Chondrocyte (in vitro differentiated cells): ENCODE results near the gene LRRC9. TPM values are rescaled to one million over a fixed set of nuclear protein-coding genes. Genes with fewer than 3 reads are reported as not detected.
A peak's percentile ranks its signal among the peaks of the same experiment; 100 is the strongest.

ENCODE experiments used
- DNase-seq: peaks from one replicate; pipeline ENCODE4 v3.0.0; 2021; ENCODE audit warnings: mixed read lengths, low spot score
- H3K27ac Mint-ChIP-seq: one replicate; pipeline ENCODE4 v1.8.0; 2021; ENCODE audit warnings: mild to moderate bottlenecking, moderate library complexity, mixed read lengths; ENCODE audit not compliant: unreplicated experiment
- H3K27me3 Mint-ChIP-seq: 2 replicates; pipeline ENCODE4 v1.8.0; 2021; ENCODE audit warnings: low read depth, mixed read lengths
- H3K36me3 Mint-ChIP-seq: 2 replicates; pipeline ENCODE4 v1.8.0; 2021; ENCODE audit warnings: low read depth, mixed read lengths
- H3K4me1 Mint-ChIP-seq: 2 replicates; pipeline ENCODE4 v1.8.0; 2021; ENCODE audit warnings: low read depth, mild to moderate bottlenecking, mixed read lengths
- H3K4me3 Mint-ChIP-seq: one replicate; pipeline ENCODE4 v1.8.0; 2021; ENCODE audit warnings: mild to moderate bottlenecking, moderate library complexity, mixed read lengths; ENCODE audit not compliant: unreplicated experiment
- H3K9me3 Mint-ChIP-seq: 2 replicates; pipeline ENCODE4 v1.8.0; 2021; ENCODE audit warnings: low read depth, mixed read lengths
- total RNA-seq: library from RNA; stranded (reverse); gene quantifications from 3 replicates; pipeline ENCODE4 v1.2.1, GENCODE V29; 2021
- TF ChIP-seq, protein P1 (sequence below): fragments of 200-600 bp; sonication (generic); IDR thresholded peaks from 2 replicates; pipeline ENCODE4 v1.5.0; 2021; ENCODE audit warnings: antibody characterized with exemption, mild to moderate bottlenecking, moderate library complexity

LRRC9 gene
- total RNA-seq, 1 donor from 2014 or later: not detected

GRCh38 chr14:60085693-60086092 is 165.7 kb downstream of the LRRC9 start:
- no peak for DNase-seq
- Mint-ChIP-seq H3K4me3 (no peak overlapping the region), H3K27me3 (no peaks in the 10 kb centered on the region)

DNA sequence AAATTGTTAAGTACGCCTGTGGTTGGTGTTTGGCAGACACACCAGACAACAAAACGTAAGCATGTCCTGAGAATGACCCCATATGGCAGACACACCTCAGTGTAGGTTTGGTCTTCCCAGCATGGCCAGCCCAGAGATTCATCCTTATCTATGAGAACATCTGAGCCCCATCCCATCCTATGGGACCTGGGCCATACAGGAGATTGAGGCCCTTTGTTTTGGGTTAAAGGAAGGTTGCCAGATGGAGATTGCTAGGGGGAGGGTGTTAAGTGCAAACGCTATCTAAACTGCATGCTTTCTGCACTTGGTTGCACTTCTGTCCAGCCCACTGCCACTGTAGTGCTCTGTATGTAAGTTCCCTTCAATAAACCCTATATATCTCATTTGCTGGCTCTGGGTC is 167.7 kb downstream of the LRRC9 start:
- H3K4me1 Mint-ChIP-seq: peaks cover 10% of the 10 kb centered on the region
- H3K36me3 Mint-ChIP-seq: no peaks in the 10 kb centered on the region
- TF ChIP-seq, protein P1, sequence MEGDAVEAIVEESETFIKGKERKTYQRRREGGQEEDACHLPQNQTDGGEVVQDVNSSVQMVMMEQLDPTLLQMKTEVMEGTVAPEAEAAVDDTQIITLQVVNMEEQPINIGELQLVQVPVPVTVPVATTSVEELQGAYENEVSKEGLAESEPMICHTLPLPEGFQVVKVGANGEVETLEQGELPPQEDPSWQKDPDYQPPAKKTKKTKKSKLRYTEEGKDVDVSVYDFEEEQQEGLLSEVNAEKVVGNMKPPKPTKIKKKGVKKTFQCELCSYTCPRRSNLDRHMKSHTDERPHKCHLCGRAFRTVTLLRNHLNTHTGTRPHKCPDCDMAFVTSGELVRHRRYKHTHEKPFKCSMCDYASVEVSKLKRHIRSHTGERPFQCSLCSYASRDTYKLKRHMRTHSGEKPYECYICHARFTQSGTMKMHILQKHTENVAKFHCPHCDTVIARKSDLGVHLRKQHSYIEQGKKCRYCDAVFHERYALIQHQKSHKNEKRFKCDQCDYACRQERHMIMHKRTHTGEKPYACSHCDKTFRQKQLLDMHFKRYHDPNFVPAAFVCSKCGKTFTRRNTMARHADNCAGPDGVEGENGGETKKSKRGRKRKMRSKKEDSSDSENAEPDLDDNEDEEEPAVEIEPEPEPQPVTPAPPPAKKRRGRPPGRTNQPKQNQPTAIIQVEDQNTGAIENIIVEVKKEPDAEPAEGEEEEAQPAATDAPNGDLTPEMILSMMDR: no peak
- no peak overlapping the region for H3K4me3 Mint-ChIP-seq
- no peaks in the 10 kb centered on the region for H3K9me3 Mint-ChIP-seq
- H3K27me3 Mint-ChIP-seq: no peaks in the 10 kb centered on the region
- no peak for DNase-seq
- H3K27ac Mint-ChIP-seq: no peak overlapping the region

More at GRCh38 chr14:60085693-60086092, 165.7 kb downstream of the LRRC9 start:
- Mint-ChIP-seq H3K36me3 (no peaks in the 10 kb centered on the region), H3K9me3 (no peaks in the 10 kb centered on the region), H3K4me1 (peaks cover 2% of the 10 kb centered on the region), H3K27ac (no peak overlapping the region)
- TF ChIP-seq, protein P1: no peak

GRCh38 chr14:60089221-60089620 is 169.3 kb downstream of the LRRC9 start:
- no peaks in the 10 kb centered on the region for H3K36me3 Mint-ChIP-seq

DNA sequence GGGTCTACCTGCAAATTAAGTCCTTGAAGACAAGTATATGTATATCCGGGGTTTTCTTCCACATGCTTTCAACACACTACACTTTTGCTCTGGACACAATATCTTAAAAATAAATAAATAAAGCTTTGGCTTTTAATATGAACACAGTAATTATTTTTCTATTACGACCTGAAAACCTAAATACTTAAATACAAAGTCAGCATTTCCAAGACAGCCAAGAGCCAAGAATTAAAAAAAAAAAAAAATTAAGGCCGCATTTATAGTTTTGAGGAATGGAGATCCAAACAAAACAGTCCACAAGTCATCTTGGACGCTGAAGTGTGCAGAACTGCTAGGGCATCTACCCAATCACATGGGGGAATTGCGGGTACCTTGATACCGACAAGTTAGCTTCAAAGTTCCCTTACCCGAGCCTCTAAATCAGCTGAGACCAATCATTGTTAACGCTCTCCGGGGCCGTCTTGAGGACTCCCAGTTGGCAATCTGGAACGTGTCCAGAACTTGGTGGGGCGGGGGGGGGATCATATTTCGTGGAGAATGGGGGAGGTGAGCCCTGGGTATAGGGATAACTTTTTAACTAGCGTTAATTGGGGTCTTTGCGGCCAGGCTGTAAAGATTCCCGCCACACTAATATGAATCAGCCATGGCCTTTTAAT is 171.0 kb downstream of the LRRC9 start:
- peaks cover 40% of the 10 kb centered on the region for H3K4me1 Mint-ChIP-seq
- H3K27me3 Mint-ChIP-seq: no peaks in the 10 kb centered on the region
- no peak for DNase-seq
- H3K27ac Mint-ChIP-seq: peak overlapping the region; percentile 99
- H3K36me3 Mint-ChIP-seq: no peaks in the 10 kb centered on the region
- TF ChIP-seq, protein P1: no peak
- no peaks in the 10 kb centered on the region for H3K9me3 Mint-ChIP-seq
- H3K4me3 Mint-ChIP-seq: peak overlapping the region; percentile 93

More at GRCh38 chr14:60089221-60089620, 169.3 kb downstream of the LRRC9 start:
- H3K4me1 Mint-ChIP-seq: peaks cover 22% of the 10 kb centered on the region
- H3K27me3 Mint-ChIP-seq: no peaks in the 10 kb centered on the region
- no peaks in the 10 kb centered on the region for H3K9me3 Mint-ChIP-seq
- TF ChIP-seq, protein P1: no peak
- no peak for DNase-seq
- H3K27ac Mint-ChIP-seq: no peak overlapping the region
- H3K4me3 Mint-ChIP-seq: no peak overlapping the region

DNA sequence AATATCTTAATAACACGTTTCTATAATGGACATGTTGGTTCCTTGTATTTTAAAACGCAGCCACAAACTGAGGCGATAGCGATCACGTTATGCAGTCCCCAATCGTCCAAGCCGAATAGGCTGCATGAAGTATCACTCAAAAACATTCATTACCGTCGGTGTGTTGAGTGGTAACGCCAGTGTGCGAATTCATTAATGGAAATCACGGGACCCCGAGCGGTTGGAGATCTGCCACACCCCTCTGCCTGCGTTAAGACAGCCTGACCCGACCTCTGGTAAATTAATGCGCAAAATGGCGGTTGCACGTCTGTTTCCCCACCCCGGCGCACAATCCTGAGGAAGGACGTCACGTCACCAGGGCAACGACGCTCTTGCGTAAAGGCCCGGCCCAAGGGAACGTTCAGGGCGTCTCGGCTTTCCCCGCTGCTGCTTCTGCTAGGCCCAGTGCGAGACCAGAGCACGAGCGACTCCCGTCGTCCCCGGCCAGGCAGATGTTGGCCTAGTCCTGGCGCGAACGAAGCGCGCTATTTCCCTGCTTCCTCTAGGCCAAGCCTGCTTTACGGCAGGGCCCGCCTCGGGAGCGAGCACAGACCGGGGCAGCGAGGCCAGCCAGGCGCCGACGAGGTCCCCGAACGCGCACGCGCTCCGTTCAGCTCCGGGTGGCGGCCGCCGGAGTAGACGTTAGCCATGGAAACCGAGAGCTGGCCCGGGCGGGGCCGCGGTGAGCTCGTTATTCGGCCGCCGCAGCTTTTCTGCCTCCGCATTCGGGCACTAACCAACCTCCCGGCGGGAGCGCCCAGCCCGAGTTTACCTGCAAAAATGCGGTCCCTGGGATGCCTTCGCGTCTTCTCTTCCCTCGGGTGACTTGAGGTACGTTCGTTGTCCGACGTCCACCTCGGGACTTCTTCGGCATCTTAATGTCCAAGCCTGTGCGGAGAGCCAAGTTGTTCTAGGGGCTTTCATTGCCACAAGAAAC is 171.9 kb downstream of the LRRC9 start, which contains the start of gene PCNX4:
Gene PCNX4, plus strand, starts transcription at position 374 of the 976 bp plus-strand sequence. CDS start 15,716 bp downstream, outside the sequence.
- Mint-ChIP-seq H3K9me3 (no peaks in the 10 kb centered on the region), H3K27ac (peak within 1 kb of the TSS; percentile 99), H3K36me3 (no peaks in the 10 kb centered on the region), H3K4me1 (peaks cover 43% of the 10 kb centered on the region), H3K27me3 (no peaks in the 10 kb centered on the region), H3K4me3 (peak within 1 kb of the TSS; percentile 93)
- peak; percentile 97 for DNase-seq
- TF ChIP-seq, protein P1: no peak
